ENCODE data around the gene TAF4. TPM values are rescaled to one million over a fixed set of nuclear protein-coding genes. Genes with fewer than 3 reads are reported as not detected.

Gene TAF4
- total RNA-seq, 1 donor from 2014 or later, result 9.6 TPM

- H3K27ac ChIP-seq, result no peak overlapping the region
- H3K27me3 ChIP-seq, result no peaks in the 10 kb centered on the region
- H3K4me3 ChIP-seq, result no peak overlapping the region
- no peak for DNase-seq (ENCODE audit: extremely low spot score in 2 of 2)
- H3K36me3 ChIP-seq, result peaks cover 0 to 28% of the 10 kb centered on the region in 2 donors
- intact Hi-C loops (cut with DNase I), result no loop called here
- no peaks in the 10 kb centered on the region for H3K9me3 ChIP-seq
- TF ChIP-seq POLR2AphosphoS5 (IDR thresholded peaks at IDR 0.05; ENCODE audit: insufficient read depth in 1 of 2, low read depth in 1 of 2) (no peak), CTCF (IDR thresholded peaks at IDR 0.05) (no peak), POLR2A (IDR thresholded peaks at IDR 0.05) (no peak)
- no peaks in the 10 kb centered on the region for H3K4me1 ChIP-seq
Observed at GRCh38 chr20:61976644-61977418, 88.8 kb downstream of the TAF4 start.

DNA sequence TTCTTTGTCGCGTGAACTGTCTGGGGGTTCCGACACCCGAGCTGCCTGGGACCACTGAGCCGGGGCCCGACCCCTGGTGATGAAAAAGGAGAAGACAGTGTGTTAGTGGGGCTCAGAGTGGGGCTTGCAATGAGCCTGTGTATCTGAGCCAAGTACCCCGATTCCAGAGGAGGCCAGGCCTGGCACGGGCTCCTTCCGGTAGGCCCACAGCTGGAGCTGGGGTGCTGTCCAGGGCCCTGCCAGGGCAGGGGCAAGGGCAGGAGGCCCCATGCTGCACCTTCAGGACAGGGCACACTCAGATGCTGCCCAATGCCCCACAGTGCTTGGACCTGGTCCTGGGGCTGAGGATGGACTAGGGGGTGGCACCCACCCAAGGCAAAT lies 89.4 kb downstream of the TAF4 start:
- peaks cover 0 to 28% of the 10 kb centered on the region in 2 donors for H3K36me3 ChIP-seq
- H3K4me1 ChIP-seq, result no peaks in the 10 kb centered on the region
- intact Hi-C loops (cut with DNase I), result no loop called here
- H3K27ac ChIP-seq, result no peak overlapping the region
- no peak overlapping the region for H3K4me3 ChIP-seq
- no peak for DNase-seq (ENCODE audit: extremely low spot score in 2 of 2)
- no peaks in the 10 kb centered on the region for H3K27me3 ChIP-seq
- H3K9me3 ChIP-seq, result no peaks in the 10 kb centered on the region
- TF ChIP-seq POLR2AphosphoS5 (IDR thresholded peaks at IDR 0.05; ENCODE audit: insufficient read depth in 1 of 2, low read depth in 1 of 2), result no peak
- no peak for TF ChIP-seq POLR2A (IDR thresholded peaks at IDR 0.05)
- no peak for TF ChIP-seq CTCF (IDR thresholded peaks at IDR 0.05)

- Histone ChIP-seq H3K27me3 (no peaks in the 10 kb centered on the region), H3K36me3 (peaks cover 0 to 28% of the 10 kb centered on the region in 2 donors), H3K27ac (no peak overlapping the region), H3K4me1 (no peaks in the 10 kb centered on the region), H3K4me3 (no peak overlapping the region), H3K9me3 (no peaks in the 10 kb centered on the region)
- TF ChIP-seq POLR2AphosphoS5 (IDR thresholded peaks at IDR 0.05; ENCODE audit: insufficient read depth in 1 of 2, low read depth in 1 of 2), result no peak
- no peak for TF ChIP-seq CTCF (IDR thresholded peaks at IDR 0.05)
- TF ChIP-seq POLR2A (IDR thresholded peaks at IDR 0.05), result no peak
- DNase-seq (ENCODE audit: extremely low spot score in 2 of 2), result no peak
- intact Hi-C loops (cut with DNase I), result no loop called here
Observed at GRCh38 chr20:61975407-61976129, 90.1 kb downstream of the TAF4 start.

DNA sequence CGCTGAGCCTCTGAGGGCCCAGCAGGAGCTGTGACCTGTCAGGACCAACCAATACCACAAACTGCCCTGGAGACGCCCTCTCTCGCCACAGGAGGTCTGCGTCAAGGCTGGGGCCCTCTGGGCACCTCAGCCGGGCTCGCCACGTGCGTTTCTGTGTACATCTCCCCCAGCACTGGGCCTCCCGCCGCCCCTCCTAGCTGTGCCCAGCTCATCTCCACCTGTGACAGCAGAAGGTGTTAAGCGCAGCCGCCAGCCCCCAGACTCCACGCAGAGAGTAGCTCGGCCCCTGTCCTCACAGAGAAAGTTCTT lies 91.4 kb downstream of the TAF4 start:
- Histone ChIP-seq H3K27ac (no peak overlapping the region), H3K9me3 (no peaks in the 10 kb centered on the region), H3K4me3 (no peak overlapping the region), H3K4me1 (no peaks in the 10 kb centered on the region), H3K36me3 (peaks cover 0 to 28% of the 10 kb centered on the region in 2 donors), H3K27me3 (no peaks in the 10 kb centered on the region)
- intact Hi-C loops (cut with DNase I), result no loop called here
- no peak for DNase-seq (ENCODE audit: extremely low spot score in 2 of 2)
- no peak for TF ChIP-seq POLR2AphosphoS5 (IDR thresholded peaks at IDR 0.05; ENCODE audit: insufficient read depth in 1 of 2, low read depth in 1 of 2)
- no peak for TF ChIP-seq POLR2A (IDR thresholded peaks at IDR 0.05)
- TF ChIP-seq CTCF (IDR thresholded peaks at IDR 0.05), result no peak

All from vagina (tissue), 2 donors.